ENCODE measurements around the gene MAP6. TPM values are rescaled to one million over a fixed set of nuclear protein-coding genes. Genes with fewer than 3 reads are reported as not detected.

MAP6 gene
- total and polyA plus RNA-seq, 8 donors: 0.58 to 27.2 (median 3.6) TPM

DNA sequence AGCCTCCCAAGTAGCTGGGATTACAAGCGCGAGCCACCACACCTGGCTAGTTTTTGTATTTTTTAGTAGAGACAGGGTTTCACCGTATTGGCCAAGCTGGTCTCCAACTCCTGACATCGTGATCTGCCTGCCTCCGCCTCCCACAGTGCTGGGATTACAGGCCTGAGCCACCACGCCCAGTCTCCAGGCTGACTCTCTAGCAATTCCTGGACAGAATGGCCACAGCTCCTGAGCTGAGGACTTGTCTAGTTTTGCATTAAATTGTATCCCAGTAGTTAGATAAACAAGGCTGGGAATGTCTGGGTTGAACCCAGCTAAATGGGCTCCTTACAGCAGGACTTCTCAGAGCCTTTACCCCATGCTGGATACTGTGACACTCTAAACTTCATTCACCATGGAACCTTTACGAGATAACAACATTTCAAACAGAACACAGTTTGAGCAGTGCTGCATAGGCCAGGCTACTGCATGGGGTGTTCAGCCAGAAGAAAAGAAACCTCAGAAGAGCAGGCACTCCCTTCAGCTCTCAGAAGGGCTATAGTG is 34.9 kb upstream of the MAP6 start:
- H3K4me1 ChIP-seq: peaks cover 0 to 17% (median 12%) of the 10 kb centered on the region in 4 donors
- no peaks in the 10 kb centered on the region for H3K9me3 ChIP-seq
- intact Hi-C loops (cut with DNase I; ENCODE audit: low total_unique reads): no loop called here
- H3K27me3 ChIP-seq: no peaks in the 10 kb centered on the region
- H3K27ac ChIP-seq: no peak overlapping the region
- DNase-seq: no peak
- TF ChIP-seq POLR2AphosphoS5 (IDR thresholded peaks at IDR 0.05) (no peak), EP300 (IDR thresholded peaks at IDR 0.05) (no peak), POLR2A (IDR thresholded peaks at IDR 0.05) (no peak)
- TF ChIP-seq, protein P1, sequence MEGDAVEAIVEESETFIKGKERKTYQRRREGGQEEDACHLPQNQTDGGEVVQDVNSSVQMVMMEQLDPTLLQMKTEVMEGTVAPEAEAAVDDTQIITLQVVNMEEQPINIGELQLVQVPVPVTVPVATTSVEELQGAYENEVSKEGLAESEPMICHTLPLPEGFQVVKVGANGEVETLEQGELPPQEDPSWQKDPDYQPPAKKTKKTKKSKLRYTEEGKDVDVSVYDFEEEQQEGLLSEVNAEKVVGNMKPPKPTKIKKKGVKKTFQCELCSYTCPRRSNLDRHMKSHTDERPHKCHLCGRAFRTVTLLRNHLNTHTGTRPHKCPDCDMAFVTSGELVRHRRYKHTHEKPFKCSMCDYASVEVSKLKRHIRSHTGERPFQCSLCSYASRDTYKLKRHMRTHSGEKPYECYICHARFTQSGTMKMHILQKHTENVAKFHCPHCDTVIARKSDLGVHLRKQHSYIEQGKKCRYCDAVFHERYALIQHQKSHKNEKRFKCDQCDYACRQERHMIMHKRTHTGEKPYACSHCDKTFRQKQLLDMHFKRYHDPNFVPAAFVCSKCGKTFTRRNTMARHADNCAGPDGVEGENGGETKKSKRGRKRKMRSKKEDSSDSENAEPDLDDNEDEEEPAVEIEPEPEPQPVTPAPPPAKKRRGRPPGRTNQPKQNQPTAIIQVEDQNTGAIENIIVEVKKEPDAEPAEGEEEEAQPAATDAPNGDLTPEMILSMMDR (IDR thresholded peaks at IDR 0.05): no peak
- H3K4me3 ChIP-seq: no peak overlapping the region
- H3K36me3 ChIP-seq: no peaks in the 10 kb centered on the region
- 79 to 96% (median 88%) methylated on average over 7 of the region's 7 CpGs for WGBS, 5 donors

DNA sequence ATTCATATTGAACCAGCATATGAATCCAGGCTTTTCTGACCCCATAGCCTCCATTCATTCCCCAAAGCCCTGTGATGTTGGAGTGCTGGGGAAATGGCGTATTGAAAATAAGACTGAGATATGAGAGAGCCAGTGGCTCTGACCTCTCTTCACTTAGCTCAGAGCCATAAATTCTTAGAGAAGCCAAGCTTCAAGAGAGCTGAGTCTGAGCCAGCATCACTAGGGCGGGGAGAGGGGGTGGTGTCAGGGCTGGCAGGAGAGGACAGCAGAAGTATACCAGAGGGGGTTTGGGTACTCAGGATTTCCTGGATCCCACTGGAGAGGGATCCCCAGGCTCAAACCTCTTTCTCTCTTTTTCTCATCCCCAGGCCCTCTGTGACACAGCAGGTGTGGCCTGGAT is 32.1 kb upstream of the MAP6 start:
- H3K9me3 ChIP-seq: no peaks in the 10 kb centered on the region
- H3K27me3 ChIP-seq: no peaks in the 10 kb centered on the region
- H3K36me3 ChIP-seq: no peaks in the 10 kb centered on the region
- no peak overlapping the region for H3K4me3 ChIP-seq
- no peak overlapping the region for H3K27ac ChIP-seq
- intact Hi-C loops (cut with DNase I; ENCODE audit: low total_unique reads): no loop called here
- peaks cover 0 to 7% (median 4%) of the 10 kb centered on the region in 4 donors for H3K4me1 ChIP-seq
- TF ChIP-seq EP300 (IDR thresholded peaks at IDR 0.05) (no peak), POLR2A (IDR thresholded peaks at IDR 0.05) (no peak), POLR2AphosphoS5 (IDR thresholded peaks at IDR 0.05) (no peak)
- TF ChIP-seq, protein P1 (IDR thresholded peaks at IDR 0.05): no peak
- WGBS, 5 donors: 75 to 92% (median 81%) methylated on average over 2 of the region's 2 CpGs
- peak in 1 of 2 donors; percentile 43 for DNase-seq

DNA sequence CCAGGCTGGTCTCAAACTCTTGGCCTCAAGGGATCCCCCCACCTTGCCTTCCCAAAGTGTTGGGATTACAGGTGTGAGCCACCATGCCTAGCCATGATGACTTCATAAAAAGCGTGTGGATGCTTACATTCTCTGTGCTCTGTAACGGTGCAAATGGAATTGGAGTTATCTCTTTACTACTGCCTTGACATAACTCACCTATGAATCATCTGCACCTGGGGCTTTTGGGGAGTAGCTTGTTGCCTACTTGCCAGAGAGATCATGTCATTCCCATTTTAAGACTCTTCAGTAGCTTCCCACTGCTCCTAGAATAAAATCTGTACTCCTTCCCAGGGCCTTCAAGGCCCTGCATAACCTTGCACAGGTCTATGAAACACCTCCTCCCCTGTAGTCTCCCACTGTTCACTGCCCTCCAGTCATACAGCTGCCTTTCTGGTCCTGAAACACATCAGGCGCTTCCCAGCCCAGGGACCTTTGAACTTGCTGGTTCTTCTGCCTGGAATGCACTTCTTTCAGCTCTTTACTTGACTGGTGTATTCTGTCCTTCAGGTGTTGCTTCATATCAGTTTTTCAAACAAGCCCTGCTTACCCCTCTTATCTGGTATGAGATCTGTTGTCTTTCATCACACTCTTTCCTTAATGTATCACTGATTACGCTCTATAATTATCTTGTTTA is 29.2 kb upstream of the MAP6 start:
- H3K4me3 ChIP-seq: no peak overlapping the region
- H3K27me3 ChIP-seq: no peaks in the 10 kb centered on the region
- no peaks in the 10 kb centered on the region for H3K36me3 ChIP-seq
- TF ChIP-seq POLR2A (IDR thresholded peaks at IDR 0.05) (no peak), POLR2AphosphoS5 (IDR thresholded peaks at IDR 0.05) (no peak), EP300 (IDR thresholded peaks at IDR 0.05) (no peak)
- TF ChIP-seq, protein P1 (IDR thresholded peaks at IDR 0.05): no peak
- intact Hi-C loops (cut with DNase I; ENCODE audit: low total_unique reads): no loop called here
- no peak for DNase-seq
- H3K9me3 ChIP-seq: no peaks in the 10 kb centered on the region
- H3K27ac ChIP-seq: no peak overlapping the region
- H3K4me1 ChIP-seq: no peaks in the 10 kb centered on the region
- 69 to 77% (median 72%) methylated on average over 4 of the region's 4 CpGs for WGBS, 5 donors

DNA sequence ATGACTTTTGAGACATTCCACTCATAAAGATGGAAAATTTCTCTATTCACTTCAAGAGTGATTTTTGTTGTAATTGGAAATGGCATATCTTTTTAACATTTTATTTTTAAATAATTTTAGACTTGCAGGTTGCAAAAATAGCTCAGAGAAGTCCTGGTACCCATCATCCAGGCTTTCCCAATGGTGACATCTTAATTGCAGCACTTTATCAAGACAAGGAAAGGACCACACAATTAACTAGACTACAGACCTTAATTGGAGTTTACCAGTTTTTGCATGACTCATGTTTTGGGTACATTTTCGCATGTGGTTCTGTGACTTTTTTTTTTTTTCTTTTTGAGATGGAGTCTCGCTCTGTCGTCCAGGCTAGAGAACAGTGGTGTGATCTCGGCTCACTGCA is 23.0 kb upstream of the MAP6 start:
- Histone ChIP-seq H3K27me3 (peaks cover 0 to 13% (median 0%) of the 10 kb centered on the region in 3 donors), H3K36me3 (no peaks in the 10 kb centered on the region), H3K4me1 (no peaks in the 10 kb centered on the region), H3K27ac (no peak overlapping the region), H3K4me3 (no peak overlapping the region), H3K9me3 (no peaks in the 10 kb centered on the region)
- intact Hi-C loops (cut with DNase I; ENCODE audit: low total_unique reads): no loop called here
- no peak for DNase-seq
- WGBS, 5 donors: 70 to 89% (median 79%) methylated on average over 4 of the region's 4 CpGs
- no peak for TF ChIP-seq POLR2AphosphoS5 (IDR thresholded peaks at IDR 0.05)
- no peak for TF ChIP-seq POLR2A (IDR thresholded peaks at IDR 0.05)
- TF ChIP-seq, protein P1 (IDR thresholded peaks at IDR 0.05): no peak
- no peak for TF ChIP-seq EP300 (IDR thresholded peaks at IDR 0.05)
